Thymus (tissue), 11 donors: ENCODE measurements around the gene RELCH. TPM values are rescaled to one million over a fixed set of nuclear protein-coding genes. Genes with fewer than 3 reads are reported as not detected.

Source experiments
- DNase-seq, 9 donors: peaks; one replicate each; pipeline ENCODE4 v3.0.0-alpha.2; 2013; ENCODE audit warnings: low spot score in 9 of 9, low read depth in 6 of 9, missing footprints in 1 of 9
- H3K27ac ChIP-seq, 2 donors: one replicate each; pipeline ENCODE4 v1.5.1; 2013; ENCODE audit warnings: control low read depth in 1 of 2, low read depth in 1 of 2, low read length in 1 of 2, mild to moderate bottlenecking in 1 of 2, moderate library complexity in 1 of 2
- H3K27me3 ChIP-seq, 2 donors: one replicate each; pipeline ENCODE4 v1.5.1; 2013; ENCODE audit warnings: low read length in 1 of 2; ENCODE audit not compliant: control insufficient read depth in 2 of 2, insufficient read depth in 1 of 2
- H3K36me3 ChIP-seq, 2 donors: one replicate each; pipeline ENCODE4 v1.5.1; 2013; ENCODE audit warnings: low read length in 1 of 2, mild to moderate bottlenecking in 1 of 2, moderate library complexity in 1 of 2; ENCODE audit not compliant: control insufficient read depth in 2 of 2, insufficient read depth in 2 of 2
- H3K4me1 ChIP-seq, 2 donors: one replicate each; pipeline ENCODE4 v1.5.1; 2013; ENCODE audit warnings: low read length in 2 of 2; ENCODE audit not compliant: control insufficient read depth in 2 of 2, insufficient read depth in 2 of 2
- H3K4me3 ChIP-seq, 2 donors: one replicate each; pipeline ENCODE4 v1.5.1; 2013; ENCODE audit warnings: low read length in 2 of 2, control low read depth in 1 of 2, mild to moderate bottlenecking in 1 of 2
- H3K9me3 ChIP-seq, 2 donors: one replicate each; pipeline ENCODE4 v1.5.1; 2013; ENCODE audit warnings: low read length in 1 of 2, mild to moderate bottlenecking in 1 of 2; ENCODE audit not compliant: control insufficient read depth in 2 of 2, insufficient read depth in 1 of 2
- WGBS: extraction: QIAGEN DNeasy Blood & Tissue Kit; methylation state at CpG from one replicate; pipeline ENCODE4 v1.1.7; 2013; 5-methylcytosine and 5-hydroxymethylcytosine counted together
- polyA plus RNA-seq: library from polyadenylated mRNA; stranded (reverse); fragments of 200-250 nt; gene quantifications from one replicate; pipeline ENCODE4 v1.2.3, GENCODE V29; 2013
- total RNA-seq: library from RNA; stranded (reverse); fragments of 120-200 nt; gene quantifications from one replicate; pipeline ENCODE4 v1.2.4, GENCODE V29; 2013
- donor health status: healthy.

The RELCH gene
- total and polyA plus RNA-seq, 2 donors = 20.6 to 29.3 TPM

- H3K4me1 ChIP-seq = peaks cover 0 to 5% of the 10 kb centered on the region in 2 donors
- peaks cover 0 to 3% of the 10 kb centered on the region in 2 donors for H3K27me3 ChIP-seq
- 97% methylated on average over 5 of the region's 5 CpGs for WGBS
- no peak for DNase-seq
- no peaks in the 10 kb centered on the region for H3K9me3 ChIP-seq
- no peak overlapping the region for H3K27ac ChIP-seq
- H3K36me3 ChIP-seq = no peaks in the 10 kb centered on the region
- H3K4me3 ChIP-seq = no peak overlapping the region
Observed at GRCh38 chr18:62336618-62337017, 149.6 kb downstream of the RELCH start.

- no peaks in the 10 kb centered on the region for H3K9me3 ChIP-seq
- H3K27me3 ChIP-seq = peaks cover 0 to 3% of the 10 kb centered on the region in 2 donors
- DNase-seq = no peak
- H3K36me3 ChIP-seq = no peaks in the 10 kb centered on the region
- no peak overlapping the region for H3K27ac ChIP-seq
- 97% methylated on average over 7 of the region's 7 CpGs for WGBS
- peaks cover 0 to 8% of the 10 kb centered on the region in 2 donors for H3K4me1 ChIP-seq
- H3K4me3 ChIP-seq = no peak overlapping the region
Observed at GRCh38 chr18:62337336-62337735, 150.3 kb downstream of the RELCH start.

GRCh38 chr18:62338446-62339105 lies 151.5 kb downstream of the RELCH start:
- Histone ChIP-seq H3K36me3 (no peaks in the 10 kb centered on the region), H3K27me3 (no peaks in the 10 kb centered on the region), H3K27ac (no peak overlapping the region), H3K4me1 (peaks cover 0 to 8% of the 10 kb centered on the region in 2 donors), H3K4me3 (no peak overlapping the region), H3K9me3 (no peaks in the 10 kb centered on the region)
- DNase-seq = no peak
- WGBS = 92% methylated on average over 10 of the region's 10 CpGs

GRCh38 chr18:62339106-62339988 lies 152.3 kb downstream of the RELCH start:
- 90% methylated on average over 15 of the region's 15 CpGs for WGBS
- H3K27me3 ChIP-seq = no peaks in the 10 kb centered on the region
- no peak for DNase-seq
- H3K36me3 ChIP-seq = no peaks in the 10 kb centered on the region
- H3K4me1 ChIP-seq = peaks cover 0 to 8% of the 10 kb centered on the region in 2 donors
- H3K4me3 ChIP-seq = no peak overlapping the region
- no peaks in the 10 kb centered on the region for H3K9me3 ChIP-seq
- H3K27ac ChIP-seq = no peak overlapping the region

- no peaks in the 10 kb centered on the region for H3K9me3 ChIP-seq
- DNase-seq = no peak
- no peak overlapping the region for H3K27ac ChIP-seq
- H3K27me3 ChIP-seq = no peaks in the 10 kb centered on the region
- H3K4me3 ChIP-seq = no peak overlapping the region
- peaks cover 0 to 15% of the 10 kb centered on the region in 2 donors for H3K4me1 ChIP-seq
- 95% methylated on average over 9 of the region's 9 CpGs for WGBS
- H3K36me3 ChIP-seq = no peaks in the 10 kb centered on the region
Observed at GRCh38 chr18:62340996-62341395, 153.9 kb downstream of the RELCH start.

- no peaks in the 10 kb centered on the region for H3K27me3 ChIP-seq
- 88% methylated on average over 3 of the region's 3 CpGs for WGBS
- no peak overlapping the region for H3K4me3 ChIP-seq
- H3K27ac ChIP-seq = no peak overlapping the region
- no peaks in the 10 kb centered on the region for H3K9me3 ChIP-seq
- H3K4me1 ChIP-seq = peaks cover 0 to 15% of the 10 kb centered on the region in 2 donors
- no peaks in the 10 kb centered on the region for H3K36me3 ChIP-seq
- no peak for DNase-seq
Observed at GRCh38 chr18:62341473-62341872, 154.4 kb downstream of the RELCH start.

GRCh38 chr18:62342884-62343283 lies 155.8 kb downstream of the RELCH start:
- Histone ChIP-seq H3K36me3 (no peaks in the 10 kb centered on the region), H3K4me3 (no peak overlapping the region), H3K27me3 (no peaks in the 10 kb centered on the region), H3K4me1 (peaks cover 0 to 18% of the 10 kb centered on the region in 2 donors), H3K27ac (peak overlapping the region in 1 of 2 donors; percentile 77), H3K9me3 (no peaks in the 10 kb centered on the region)
- no peak for DNase-seq
- 93% methylated on average over 4 of the region's 4 CpGs for WGBS

GRCh38 chr18:62343316-62343715 lies 156.3 kb downstream of the RELCH start:
- H3K36me3 ChIP-seq = no peaks in the 10 kb centered on the region
- peaks cover 0 to 18% of the 10 kb centered on the region in 2 donors for H3K4me1 ChIP-seq
- no peaks in the 10 kb centered on the region for H3K9me3 ChIP-seq
- no peaks in the 10 kb centered on the region for H3K27me3 ChIP-seq
- H3K27ac ChIP-seq = peak overlapping the region in 1 of 2 donors; percentile 8
- DNase-seq = no peak
- H3K4me3 ChIP-seq = no peak overlapping the region
- WGBS = 95% methylated on average over 8 of the region's 8 CpGs

GRCh38 chr18:62345909-62346308 lies 158.9 kb downstream of the RELCH start:
- H3K4me1 ChIP-seq = peaks cover 0 to 14% of the 10 kb centered on the region in 2 donors
- H3K27me3 ChIP-seq = no peaks in the 10 kb centered on the region
- no peak for DNase-seq
- H3K4me3 ChIP-seq = no peak overlapping the region
- no peak overlapping the region for H3K27ac ChIP-seq
- WGBS = 97% methylated on average over 2 of the region's 2 CpGs
- no peaks in the 10 kb centered on the region for H3K9me3 ChIP-seq
- H3K36me3 ChIP-seq = no peaks in the 10 kb centered on the region
